HG02798 (cell line): ENCODE data around the gene PRKCZ.

Source experiments
- ATAC-seq: cut with Tn5 transposase; IDR thresholded peaks from one replicate; pipeline ENCODE4 v1.9.1; 2021; ENCODE audit warnings: mild to moderate bottlenecking; ENCODE audit not compliant: unreplicated experiment, poor library complexity

PRKCZ gene

DNA sequence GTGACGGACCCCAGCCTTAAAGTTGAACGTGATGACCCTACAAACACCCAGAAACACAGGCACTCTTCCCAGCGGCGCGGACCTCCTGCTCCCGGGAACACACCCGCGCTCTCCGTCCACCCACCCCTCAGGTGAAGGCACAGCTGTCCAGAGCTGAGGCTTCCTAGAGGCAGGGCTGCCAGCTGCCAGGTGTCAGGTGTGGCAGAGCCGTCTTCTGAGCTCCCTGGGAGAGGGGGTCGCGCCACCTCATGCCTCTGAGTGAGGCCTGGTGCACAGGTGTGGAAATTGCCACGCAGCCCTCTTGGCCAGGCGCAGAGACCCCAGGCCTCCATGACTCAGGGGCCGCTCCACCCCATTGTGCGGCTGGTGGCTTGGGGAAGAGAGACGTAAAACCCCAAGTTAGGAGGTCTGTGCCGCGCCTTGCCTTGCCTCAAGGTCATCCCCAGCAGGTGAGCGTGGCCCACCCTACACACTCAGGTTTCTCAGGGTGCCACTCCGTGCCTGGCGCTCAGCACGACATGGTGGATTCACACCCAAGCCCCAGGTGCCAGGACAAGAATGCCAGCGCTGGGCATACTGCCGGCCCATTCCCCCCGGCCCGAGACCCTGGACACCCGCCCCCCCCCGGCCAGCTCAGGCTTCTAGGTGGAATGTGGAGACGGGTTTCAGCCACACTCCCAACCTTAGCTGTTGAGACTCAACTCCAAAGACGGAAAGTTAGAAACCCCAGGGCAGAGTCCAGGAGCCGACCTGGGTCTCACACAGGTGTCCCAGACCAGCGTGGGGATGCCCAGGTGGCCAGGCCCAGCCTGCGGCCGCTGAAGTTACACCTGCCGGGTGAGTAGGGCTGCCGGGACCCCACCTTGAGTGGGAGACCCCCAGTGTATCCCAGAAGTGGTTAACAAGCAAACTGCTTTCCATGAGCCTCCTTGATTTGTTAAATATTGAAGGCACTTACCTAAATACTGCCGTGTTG lies 136.0 kb downstream of the PRKCZ start:
- ATAC-seq, result no peak

DNA sequence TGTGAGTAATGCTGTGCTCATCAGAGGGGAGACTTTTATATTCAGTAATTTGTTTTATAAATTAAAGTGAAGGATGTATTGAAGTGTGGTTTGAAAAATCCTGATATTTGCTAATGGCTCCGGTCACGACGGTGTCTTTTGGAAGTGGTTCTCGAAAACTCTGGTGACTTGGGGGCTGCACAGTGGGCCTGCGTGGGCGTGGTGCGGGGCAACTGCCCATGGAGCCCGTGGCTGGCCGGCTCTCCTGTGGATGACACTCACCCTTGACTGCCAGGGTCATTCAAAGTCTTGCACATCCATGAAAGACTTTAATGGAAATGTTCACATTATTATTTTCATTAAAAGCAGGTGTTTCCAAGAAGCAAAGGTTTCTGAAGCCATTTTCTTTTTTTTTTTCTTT lies 136.7 kb downstream of the PRKCZ start:
- no peak for ATAC-seq

DNA sequence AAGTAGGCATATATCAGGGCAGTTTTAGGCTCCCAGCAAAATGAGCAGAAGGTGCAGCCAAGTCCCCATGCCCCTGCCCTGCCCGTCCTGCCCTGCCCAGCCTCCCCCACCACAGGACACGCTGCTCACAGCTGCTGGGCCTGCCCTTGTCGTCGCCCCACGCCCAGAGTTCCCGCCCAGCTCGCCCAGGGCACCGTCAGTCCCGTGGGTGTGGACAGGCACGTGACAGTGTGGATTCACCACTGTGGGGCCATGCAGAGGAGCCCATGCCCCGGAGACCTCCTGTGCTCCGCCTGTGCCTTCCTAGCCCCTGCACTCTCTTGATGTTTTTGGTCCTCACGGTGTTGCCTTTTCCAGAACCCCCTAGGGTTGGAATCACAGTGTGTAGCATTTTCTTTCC lies 137.4 kb downstream of the PRKCZ start:
- no peak for ATAC-seq

DNA sequence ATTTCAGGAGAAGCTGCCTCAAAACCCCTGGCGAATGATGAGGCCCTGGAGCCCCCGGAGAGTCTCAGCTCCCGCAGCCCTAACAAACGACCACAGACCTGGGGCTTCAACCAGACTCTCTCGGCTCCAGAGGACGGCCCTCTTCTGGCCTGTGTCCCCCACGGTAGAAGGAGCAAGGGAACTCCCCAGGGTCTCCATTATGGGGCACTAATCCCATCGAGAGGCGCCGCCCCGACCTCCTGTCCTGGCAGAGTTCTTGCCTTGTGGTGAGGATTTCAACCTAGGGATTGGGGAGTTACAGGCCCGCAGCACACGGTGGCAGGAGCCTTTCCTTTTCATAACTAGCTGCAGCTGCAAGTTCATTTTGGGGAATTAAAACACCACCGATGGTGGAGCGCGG lies 138.1 kb downstream of the PRKCZ start:
- no peak for ATAC-seq

DNA sequence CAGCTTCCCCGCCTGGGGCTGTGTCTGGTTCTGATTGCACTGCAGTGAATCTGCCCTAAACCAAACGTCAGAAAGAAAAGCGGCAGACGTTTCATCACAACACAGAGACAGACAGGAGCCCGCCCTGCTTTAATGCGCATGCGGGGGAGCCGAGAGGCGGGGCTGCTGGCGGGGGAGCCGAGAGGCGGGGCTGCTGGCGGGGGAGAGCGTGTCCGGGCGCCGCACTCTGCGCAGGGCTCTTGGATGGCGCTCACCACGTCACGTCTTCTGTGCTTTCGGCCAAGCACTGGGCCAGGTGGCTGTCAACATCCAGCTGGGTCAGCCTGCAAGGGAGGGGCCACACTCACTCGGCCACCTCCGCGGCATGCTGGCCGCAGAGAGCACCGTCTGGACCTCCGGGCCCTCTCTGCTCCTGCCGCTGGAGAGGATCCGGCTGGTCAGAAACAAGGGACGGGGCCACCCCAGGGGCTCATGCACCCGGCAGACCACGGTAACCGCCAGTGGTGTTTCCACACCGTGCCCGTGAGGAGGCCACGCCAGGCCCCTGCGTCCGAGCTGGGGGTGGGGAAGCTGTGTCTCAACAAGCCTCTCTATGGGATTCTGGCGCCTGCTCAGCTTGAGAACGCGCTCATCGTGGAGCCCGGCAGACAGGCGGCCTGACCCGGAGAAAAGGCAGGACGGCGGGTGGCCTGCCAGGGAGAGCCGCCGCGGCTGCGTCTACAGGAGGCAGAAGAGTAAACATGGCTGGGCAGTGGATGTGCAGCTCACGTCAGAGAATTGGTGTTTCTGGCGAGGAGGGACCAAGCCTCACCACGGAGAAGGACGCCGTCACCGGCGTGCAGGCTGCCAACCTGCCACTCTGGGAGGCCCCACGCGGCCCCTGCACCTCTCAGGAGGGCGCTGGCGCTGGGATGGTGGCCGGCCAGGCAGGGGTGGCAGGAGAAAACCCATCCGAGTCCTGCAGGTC lies 139.5 kb downstream of the PRKCZ start:
- ATAC-seq, result peak; percentile 90

DNA sequence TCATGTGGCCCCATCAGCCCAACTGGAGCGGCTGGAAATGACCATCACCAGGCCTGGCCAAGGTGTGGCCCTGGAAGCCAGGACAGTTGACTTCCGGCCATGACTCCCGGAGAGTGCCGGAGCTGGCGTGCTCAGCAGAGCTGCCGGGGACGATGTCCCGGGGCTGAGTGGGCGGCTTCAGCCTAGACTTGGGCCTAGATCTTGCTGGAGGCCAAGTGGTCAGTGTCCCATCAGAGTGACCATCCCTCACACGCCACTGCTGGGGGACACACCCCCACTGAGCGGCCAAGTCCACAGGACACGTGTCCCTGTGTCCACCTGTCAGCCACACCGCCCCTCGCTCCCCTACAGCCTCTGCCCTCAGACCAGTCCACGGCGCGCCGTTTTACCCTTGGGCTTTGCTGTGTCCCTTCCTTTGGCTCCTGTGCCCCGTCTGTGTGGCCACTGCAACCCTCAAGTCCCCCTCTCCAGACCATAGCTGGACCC lies 140.3 kb downstream of the PRKCZ start:
- no peak for ATAC-seq

DNA sequence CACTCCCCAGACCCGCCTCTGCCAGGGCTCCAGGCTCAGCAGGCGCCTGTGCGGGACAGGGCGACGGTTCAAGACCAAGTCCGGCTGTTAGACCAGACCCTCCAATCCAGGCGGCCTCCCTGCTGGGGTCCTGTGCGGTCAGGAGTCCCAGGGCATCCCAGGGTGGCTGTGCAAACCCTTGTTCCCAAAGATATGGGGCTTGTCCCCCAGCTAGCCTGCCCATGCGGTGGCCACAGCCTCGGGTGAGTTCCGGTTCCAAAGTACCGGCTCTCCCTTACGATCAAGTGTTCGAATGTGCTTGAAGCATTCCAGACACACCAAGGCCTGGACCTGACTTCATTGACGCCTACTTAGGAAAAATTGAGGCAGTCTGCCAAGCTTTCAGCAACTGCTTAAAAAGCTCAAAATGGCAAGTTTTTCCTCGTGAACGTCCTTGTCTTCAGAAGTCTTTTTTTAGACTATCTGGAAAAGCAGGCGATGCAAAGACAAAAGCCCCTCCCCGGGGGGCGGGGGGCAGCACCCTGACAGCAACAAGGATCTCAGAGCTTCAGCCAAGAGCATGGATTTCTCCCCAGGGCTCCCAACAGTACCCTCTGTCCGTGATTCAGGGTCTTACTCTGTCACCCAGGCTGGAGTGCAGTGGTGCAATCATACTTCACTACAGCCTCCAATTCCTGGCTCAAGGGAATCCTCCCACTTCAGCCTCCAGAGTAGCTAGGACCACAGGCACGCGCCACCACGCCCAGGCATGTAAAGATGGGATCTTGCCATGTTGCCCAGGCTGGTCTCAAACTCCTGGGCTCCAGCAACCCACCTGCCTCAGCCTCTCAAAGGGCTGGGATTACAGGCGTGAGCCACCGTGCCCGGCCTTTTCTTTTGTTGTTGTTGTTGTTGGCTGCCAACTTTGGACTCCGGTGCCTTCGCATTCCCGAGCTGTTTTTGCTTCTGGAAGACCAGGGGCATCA lies 142.1 kb downstream of the PRKCZ start:
- ATAC-seq, result no peak

DNA sequence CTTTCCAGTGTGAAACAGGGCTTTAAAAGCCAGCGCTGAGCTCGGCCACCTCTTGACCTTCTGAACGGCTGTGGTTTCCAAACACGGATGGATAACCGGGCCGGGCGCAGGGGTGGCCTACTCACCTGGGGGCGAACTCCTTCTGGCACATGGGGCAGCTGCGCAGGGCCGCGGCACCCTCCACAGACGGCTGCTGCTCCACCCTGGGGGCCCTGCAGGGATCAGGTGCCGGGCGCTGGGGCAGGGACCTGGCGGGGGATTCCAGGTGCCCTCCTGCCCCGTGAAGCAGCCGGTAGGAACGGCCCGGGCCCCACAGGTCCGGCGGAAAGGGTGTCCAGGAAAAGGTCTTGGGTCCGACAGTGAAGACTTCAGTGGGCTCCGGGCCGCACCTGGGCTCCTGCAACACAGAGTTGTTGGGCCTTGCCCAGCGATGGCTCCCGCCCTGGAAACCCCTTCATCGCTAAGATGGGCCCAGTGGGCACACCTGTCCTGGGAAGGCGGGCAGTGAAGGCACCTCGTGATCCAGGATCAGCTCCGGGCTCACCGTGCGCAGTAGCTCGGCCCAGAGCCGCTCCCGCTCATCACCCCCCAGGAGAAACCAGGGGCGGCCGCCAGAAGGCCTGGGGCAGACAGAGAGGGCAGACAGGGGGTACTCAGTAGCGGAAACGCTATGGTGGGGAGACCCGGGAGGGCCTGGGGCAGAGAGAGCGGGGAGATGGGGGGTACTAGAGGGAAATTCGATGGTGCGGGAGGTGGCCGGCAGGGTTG lies 143.5 kb downstream of the PRKCZ start:
- ATAC-seq, result no peak

DNA sequence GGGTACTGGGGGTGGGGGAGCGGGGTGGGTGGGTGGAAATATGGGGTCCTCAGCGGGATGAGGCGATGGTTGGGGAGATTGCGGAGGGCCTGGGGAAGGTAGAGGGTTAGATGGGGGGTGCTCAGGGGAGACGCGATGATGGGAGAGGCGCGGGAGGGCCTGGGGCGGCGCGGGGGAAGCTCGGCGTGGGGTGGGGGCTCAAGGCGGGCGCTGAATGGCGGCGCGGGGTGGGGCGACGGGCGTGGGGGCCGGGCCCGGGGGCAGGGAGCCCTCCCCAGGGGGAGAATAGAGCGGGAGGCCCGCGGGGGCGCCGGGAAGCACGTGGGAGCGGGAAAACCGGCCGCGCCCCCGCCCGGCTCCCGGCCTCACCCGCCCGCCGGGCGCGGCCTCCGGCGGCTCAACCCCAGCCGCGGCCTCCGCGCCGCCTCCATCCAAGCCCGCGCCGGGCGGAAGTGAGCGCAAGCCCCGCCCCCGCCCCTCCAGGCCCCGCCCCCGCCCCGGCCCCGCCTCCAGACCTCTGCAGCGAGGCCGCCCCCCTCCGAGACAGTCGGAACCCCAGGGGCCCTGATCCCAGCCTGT lies 144.2 kb downstream of the PRKCZ start, which contains the start of gene FAAP20:
Gene FAAP20 (minus strand): TSS at position 454 of the 579 bp plus-strand sequence. CDS start 23 bp downstream, at position 431.
- ATAC-seq, result peak; percentile 43

DNA sequence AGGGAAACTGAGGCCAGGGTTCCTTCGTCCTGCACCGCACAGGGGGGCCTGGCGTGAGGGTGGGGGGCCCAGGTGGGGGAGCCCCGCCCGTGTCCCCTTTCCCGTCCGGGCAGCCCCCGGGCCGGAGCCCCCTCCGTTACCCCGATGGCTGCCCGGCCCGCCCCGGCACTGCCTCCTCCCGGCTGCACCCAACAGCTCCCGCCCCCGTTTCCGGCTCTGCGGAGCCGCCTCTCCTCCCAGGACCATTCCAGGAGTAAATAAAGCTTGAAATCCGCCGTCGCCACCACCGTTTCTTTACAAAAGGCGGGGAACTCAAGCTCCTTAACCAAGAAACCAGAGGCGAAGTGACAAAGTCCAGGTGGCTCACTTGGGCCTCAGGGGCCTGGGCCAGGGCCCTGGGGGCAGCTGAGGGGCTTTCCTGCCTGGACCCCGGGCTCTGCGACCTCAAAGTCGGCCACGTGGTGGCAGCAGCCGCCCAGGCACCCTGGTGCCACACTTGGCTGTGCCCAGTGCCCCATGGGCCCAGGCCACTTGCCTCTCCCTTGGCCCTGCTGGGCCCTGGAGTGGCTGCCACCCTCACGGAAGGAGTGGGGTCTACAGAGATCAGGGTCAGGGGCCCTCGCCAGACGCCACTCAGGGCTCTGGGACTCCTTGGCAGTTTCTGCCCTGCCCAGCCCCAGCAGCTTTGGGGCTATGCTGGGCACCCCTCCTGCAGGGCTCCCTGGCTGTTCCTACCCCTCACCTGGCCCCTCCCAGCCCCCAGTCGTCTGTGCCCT lies 144.9 kb downstream of the PRKCZ start:
- peak; percentile 61 for ATAC-seq

DNA sequence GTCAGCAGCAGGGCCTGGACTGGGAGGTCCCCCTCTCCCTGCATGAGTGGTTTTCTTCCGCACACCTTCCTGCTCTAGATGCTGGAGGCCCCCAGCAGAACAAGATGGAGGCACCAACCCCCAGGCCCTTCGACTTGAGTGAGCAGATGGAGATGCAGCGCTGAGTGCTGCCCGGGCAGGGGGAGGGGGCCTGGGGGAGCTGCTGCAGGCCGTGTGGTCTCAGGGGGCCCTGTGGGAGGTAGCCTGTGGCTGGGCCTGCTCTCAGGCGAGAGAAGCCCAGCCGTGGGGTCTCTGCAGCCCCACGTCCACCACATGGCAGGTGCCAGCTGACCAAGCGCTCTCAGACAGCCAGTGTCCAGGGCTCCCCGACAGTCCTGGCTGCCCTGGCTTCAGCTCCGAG lies 145.6 kb downstream of the PRKCZ start:
- no peak for ATAC-seq

DNA sequence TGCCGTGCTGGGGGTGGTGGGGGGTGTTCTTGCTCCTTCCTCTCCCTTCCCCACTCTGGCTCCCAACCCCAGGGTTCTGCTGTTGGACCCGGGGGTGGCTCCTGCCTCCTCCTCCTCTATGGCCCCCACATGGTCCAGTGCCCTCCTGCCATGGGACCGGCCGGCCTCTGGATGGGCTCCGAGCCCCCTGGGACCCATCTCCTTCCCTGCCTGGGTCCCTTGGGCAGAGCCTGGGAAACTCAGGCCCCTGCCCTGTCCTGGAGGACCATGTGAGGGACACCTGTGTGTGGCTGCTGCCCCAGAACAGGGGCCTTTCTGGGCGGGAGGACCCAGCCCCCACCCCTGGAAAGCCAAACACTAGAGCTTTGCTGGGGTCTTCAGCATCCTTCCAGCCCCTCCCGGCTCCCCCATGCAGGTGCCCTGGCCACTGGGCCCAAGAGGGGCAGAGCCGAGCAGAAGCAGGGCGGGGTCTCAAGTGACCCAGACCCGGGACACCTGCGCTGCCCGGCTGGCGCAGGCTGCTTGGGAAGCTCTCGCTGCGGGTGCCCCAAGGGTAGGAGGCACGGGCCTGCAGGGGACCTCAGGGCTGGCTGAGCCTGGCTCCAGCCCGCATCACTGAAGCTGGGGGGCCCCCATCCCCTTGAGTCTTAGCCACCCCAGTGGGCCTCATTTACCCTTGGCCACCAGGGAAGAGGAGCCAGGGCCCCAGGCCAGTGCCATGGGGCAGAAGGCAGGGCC lies 146.9 kb downstream of the PRKCZ start:
- ATAC-seq, result no peak

DNA sequence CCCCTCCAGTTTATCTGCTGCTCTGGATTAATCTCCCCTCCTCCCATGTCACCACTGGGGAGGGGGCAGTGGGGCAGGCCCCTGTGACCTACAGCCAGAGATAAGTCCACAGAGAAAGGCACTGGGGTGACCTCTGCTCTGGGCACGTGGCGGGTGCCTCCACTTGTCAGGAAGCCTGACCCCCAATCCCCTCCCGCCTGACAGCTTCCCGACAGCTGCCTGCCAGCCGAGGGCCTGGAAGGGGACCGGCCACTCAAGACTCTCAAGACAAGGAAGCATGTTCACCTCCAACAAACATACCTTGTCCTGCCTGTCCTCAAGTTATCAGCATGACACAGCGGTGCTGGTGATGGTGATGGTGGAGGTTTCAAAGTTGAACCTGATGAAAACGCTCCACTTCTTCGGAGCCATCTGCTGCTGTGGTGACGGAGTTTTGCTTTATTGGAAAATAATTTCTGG lies 147.5 kb downstream of the PRKCZ start:
- ATAC-seq, result no peak

DNA sequence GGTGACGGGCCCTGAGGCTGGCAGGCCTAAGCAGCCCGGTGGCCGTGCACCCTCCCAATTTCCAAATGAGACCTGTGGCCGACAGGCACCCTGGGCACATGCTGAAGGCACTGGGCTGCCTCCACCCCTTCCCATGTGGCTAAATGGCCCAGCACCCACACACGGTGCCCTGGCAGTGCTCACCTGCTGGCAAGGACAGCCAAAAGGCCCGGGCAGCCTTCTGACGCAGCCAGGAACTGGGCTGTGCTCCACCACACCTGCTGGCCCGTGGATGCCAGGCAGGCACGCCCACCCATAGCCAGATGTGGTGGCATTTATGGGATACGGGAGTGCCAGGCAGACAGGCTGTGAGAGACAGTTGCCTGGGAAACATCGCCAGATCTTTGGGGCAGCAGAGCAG lies 148.4 kb downstream of the PRKCZ start:
- ATAC-seq, result no peak

DNA sequence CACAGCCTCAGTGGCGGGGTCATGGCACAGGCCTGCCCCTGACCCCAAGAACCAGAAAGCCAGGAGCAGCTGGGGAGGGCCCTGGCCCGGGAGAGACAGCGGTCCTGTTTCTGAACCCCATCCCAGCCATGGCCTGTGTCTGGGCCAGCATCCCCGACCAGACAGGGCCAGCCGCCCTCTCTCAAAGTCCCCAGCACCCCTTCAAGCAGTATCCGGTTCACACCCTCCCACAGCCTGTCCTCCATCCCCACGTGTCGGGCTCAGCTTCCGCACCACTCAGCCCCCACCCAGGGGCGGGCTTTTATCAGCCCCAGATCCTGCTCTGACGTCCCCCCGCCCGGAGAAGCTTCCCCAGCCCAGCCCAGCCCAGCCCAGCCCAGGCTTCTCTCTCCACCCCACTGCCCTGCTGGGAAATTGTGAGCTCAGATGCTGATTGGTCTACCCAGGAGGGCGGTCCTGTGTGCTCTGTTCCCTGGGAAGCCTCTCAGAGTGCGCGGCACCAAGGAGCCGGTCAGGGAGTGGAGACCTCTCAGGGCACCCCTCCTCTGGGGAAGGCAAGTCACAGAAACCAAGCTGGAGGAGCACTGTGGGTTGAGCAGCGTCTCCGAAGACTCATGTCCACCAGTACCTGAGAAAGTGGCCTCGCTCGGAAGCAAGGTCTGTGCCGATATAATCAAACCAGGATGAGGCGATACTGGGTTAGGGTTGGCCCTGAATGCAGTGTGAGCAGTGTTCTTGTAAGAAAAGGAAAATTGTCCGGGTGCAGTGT lies 149.0 kb downstream of the PRKCZ start:
- peak; percentile 28 for ATAC-seq

DNA sequence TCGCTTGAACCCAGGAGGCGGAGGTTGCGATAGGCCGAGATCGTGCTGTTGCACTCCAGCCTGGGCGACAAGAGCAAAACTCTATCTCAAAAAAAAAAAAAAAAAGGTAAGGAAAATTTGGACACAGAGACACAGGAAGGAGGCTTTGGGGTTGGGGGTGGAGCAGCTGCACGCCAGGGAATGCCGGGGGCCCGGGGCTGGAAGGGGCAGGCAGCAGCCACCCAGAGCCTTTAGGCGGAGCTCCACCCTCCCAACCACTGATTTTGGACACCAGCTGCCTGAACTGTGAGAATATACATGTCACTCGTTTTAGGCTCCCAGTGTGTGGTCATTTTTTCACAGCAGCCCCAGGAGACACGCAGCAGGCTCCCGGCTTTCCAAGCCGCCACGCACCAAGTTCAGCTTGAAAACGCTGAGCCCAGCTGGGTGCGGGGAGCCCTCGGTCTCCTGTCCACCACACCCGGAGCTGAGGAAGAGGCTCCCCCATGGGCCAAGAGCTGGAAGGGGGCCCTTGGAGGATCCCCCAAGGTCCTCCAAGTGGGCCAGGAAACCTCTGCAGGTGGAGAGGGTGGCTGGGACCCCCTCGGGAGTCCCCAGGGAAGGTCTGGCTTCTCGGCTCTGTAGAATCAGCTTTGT lies 150.2 kb downstream of the PRKCZ start:
- no peak for ATAC-seq
